ENCODE data around the gene HS3ST3A1. TPM values are rescaled to one million over a fixed set of nuclear protein-coding genes. Genes with fewer than 3 reads are reported as not detected.

Gene HS3ST3A1
- 10 to 100 TPM in 1 of 4 donors, 1 to 10 TPM in 3; 2.9 to 10.5 (median 5.0) TPM for total RNA-seq

DNA sequence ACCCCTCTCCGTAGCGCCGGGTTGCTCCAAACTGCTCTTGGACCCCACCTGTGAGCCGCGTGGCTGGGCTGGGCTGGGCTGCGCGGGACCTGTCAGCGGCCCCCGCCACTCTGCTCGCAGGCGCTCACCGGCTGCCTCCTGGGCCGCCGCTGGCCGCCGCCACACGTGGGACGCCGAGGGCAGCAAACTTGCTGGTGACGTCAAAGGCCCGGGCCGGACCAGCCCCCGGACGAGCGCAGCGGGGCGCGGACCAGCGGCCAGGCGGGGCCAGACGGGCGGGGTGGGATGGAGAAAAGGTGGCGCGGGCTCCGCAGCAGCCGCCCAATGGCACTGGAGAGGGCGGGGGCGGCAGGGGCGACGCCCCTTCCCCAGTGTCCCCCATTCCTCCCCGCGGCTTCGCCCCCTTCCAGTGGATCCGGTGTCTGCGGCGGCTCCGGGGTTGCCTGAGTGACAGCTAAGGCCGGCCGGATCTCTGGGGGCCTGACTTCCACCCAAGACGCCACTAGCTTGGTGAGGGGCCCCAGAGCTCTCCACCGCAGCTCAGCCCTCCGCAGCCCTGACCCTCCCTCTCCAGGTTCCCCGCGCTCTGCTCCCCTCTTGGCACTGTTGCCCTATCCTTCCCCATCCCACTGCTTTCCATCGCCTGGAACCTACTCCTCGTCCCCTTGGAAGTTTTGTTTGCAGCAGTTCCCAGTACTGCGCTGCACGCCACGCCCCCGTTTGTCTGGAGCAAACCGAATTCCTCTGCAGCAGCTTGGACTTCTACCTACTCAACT is at the start of gene HS3ST3A1:
Gene HS3ST3A1 (minus strand): TSS at position 154 of the 776 bp plus-strand sequence. CDS start 800 bp downstream, outside the sequence.
- H3K9me3 ChIP-seq: no peaks in the 10 kb centered on the region
- H3K4me1 ChIP-seq: peaks cover 25% of the 10 kb centered on the region
- peak in 1 of 2 donors; percentile 79 for DNase-seq (ENCODE audit: low spot score in 2 of 2)
- 3% methylated on average over 31 of the region's 61 CpGs for WGBS
- H3K36me3 ChIP-seq: no peaks in the 10 kb centered on the region
- H3K4me3 ChIP-seq: peak within 1 kb of the TSS; percentile 56
- H3K27ac ChIP-seq: no peak within 1 kb of the TSS
- no peak for TF ChIP-seq EP300 (IDR thresholded peaks at IDR 0.05)
- TF ChIP-seq, protein P1, sequence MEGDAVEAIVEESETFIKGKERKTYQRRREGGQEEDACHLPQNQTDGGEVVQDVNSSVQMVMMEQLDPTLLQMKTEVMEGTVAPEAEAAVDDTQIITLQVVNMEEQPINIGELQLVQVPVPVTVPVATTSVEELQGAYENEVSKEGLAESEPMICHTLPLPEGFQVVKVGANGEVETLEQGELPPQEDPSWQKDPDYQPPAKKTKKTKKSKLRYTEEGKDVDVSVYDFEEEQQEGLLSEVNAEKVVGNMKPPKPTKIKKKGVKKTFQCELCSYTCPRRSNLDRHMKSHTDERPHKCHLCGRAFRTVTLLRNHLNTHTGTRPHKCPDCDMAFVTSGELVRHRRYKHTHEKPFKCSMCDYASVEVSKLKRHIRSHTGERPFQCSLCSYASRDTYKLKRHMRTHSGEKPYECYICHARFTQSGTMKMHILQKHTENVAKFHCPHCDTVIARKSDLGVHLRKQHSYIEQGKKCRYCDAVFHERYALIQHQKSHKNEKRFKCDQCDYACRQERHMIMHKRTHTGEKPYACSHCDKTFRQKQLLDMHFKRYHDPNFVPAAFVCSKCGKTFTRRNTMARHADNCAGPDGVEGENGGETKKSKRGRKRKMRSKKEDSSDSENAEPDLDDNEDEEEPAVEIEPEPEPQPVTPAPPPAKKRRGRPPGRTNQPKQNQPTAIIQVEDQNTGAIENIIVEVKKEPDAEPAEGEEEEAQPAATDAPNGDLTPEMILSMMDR (IDR thresholded peaks at IDR 0.05): no peak
- no peak for TF ChIP-seq POLR2AphosphoS5 (IDR thresholded peaks at IDR 0.05)
- TF ChIP-seq POLR2A (IDR thresholded peaks at IDR 0.05): no peak
- H3K27me3 ChIP-seq: peaks cover 67% of the 10 kb centered on the region

- Histone ChIP-seq H3K27ac (no peak overlapping the region), H3K4me1 (no peaks in the 10 kb centered on the region), H3K4me3 (no peak overlapping the region), H3K27me3 (no peaks in the 10 kb centered on the region), H3K9me3 (no peaks in the 10 kb centered on the region), H3K36me3 (no peaks in the 10 kb centered on the region)
- DNase-seq (ENCODE audit: low spot score in 2 of 2): no peak
- 94% methylated on average over 4 of the region's 4 CpGs for WGBS
- TF ChIP-seq, protein P1 (IDR thresholded peaks at IDR 0.05): no peak
- TF ChIP-seq POLR2AphosphoS5 (IDR thresholded peaks at IDR 0.05): no peak
- no peak for TF ChIP-seq POLR2A (IDR thresholded peaks at IDR 0.05)
- TF ChIP-seq EP300 (IDR thresholded peaks at IDR 0.05): no peak
These were observed 48.5 kb upstream of the HS3ST3A1 start for GRCh38 chr17:13650096-13650675.

GRCh38 chr17:13647543-13648021 is 45.9 kb upstream of the HS3ST3A1 start:
- H3K27ac ChIP-seq: no peak overlapping the region

DNA sequence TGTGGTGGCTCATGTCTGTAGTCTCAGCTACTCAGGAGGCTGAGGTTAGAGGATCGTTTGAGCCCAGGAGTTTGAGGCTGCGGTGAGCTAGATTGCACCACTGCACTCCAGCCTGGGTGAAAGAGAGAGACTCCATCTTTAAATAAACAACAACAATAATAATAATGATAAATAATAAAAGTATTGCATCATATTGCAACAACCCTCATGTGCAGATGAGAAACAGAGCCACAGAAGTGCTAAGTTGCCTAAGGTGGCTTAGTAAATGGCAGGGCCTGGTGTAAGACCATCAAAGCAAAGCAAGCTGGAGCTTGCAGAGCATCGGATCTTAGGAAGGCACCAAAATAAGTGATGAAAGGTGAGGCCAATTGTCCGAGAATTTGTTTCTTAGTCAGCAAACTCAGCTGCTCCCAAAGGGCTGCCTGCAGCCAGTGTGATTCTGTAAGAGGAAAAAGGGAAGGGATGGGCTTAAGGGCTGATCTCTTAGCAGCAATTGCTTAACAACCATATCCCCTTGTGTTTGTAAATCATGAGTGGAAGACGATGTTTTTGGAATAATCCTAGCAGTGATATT is 45.3 kb upstream of the HS3ST3A1 start:
- Histone ChIP-seq H3K9me3 (no peaks in the 10 kb centered on the region), H3K27me3 (no peaks in the 10 kb centered on the region), H3K36me3 (no peaks in the 10 kb centered on the region), H3K4me3 (no peak overlapping the region), H3K4me1 (no peaks in the 10 kb centered on the region), H3K27ac (no peak overlapping the region)
- 58% methylated on average over 5 of the region's 5 CpGs for WGBS
- DNase-seq (ENCODE audit: low spot score in 2 of 2): no peak
- TF ChIP-seq, protein P1 (IDR thresholded peaks at IDR 0.05): no peak
- TF ChIP-seq EP300 (IDR thresholded peaks at IDR 0.05): no peak
- no peak for TF ChIP-seq POLR2A (IDR thresholded peaks at IDR 0.05)
- TF ChIP-seq POLR2AphosphoS5 (IDR thresholded peaks at IDR 0.05): no peak

More at GRCh38 chr17:13647543-13648021, 45.9 kb upstream of the HS3ST3A1 start:
- Histone ChIP-seq H3K4me1 (no peaks in the 10 kb centered on the region), H3K36me3 (no peaks in the 10 kb centered on the region), H3K9me3 (no peaks in the 10 kb centered on the region), H3K27me3 (no peaks in the 10 kb centered on the region), H3K4me3 (no peak overlapping the region)
- no peak for TF ChIP-seq POLR2AphosphoS5 (IDR thresholded peaks at IDR 0.05)
- TF ChIP-seq EP300 (IDR thresholded peaks at IDR 0.05): no peak
- no peak for TF ChIP-seq POLR2A (IDR thresholded peaks at IDR 0.05)
- TF ChIP-seq, protein P1 (IDR thresholded peaks at IDR 0.05): no peak
- WGBS: 37% methylated on average over 6 of the region's 6 CpGs
- no peak for DNase-seq (ENCODE audit: low spot score in 2 of 2)

DNA sequence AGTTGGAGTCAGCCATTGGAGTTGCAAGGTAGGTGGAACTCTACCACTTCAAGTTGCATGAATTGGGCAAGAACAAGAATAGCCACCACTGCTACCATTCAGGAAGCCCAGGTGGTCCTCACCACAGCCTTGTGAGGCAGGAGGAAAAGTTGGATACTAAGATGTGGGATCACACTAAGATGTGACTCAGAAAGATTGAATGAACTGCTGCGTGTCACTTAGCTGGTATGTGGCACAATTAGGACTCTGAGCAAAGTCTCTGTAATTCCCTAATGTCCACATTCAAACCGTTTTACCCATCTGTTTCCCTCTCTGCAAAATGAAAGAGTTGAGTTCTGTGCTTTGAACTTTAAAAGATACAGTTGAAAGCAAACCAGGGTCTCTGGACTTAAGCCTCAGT is 44.7 kb upstream of the HS3ST3A1 start:
- DNase-seq (ENCODE audit: low spot score in 2 of 2): no peak
- Histone ChIP-seq H3K27me3 (no peaks in the 10 kb centered on the region), H3K27ac (no peak overlapping the region), H3K4me3 (no peak overlapping the region), H3K9me3 (no peaks in the 10 kb centered on the region), H3K4me1 (no peaks in the 10 kb centered on the region), H3K36me3 (no peaks in the 10 kb centered on the region)
- TF ChIP-seq, protein P1 (IDR thresholded peaks at IDR 0.05): no peak
- no peak for TF ChIP-seq POLR2A (IDR thresholded peaks at IDR 0.05)
- no peak for TF ChIP-seq EP300 (IDR thresholded peaks at IDR 0.05)
- TF ChIP-seq POLR2AphosphoS5 (IDR thresholded peaks at IDR 0.05): no peak
- WGBS: 69% methylated on average over 2 of the region's 2 CpGs

Measured in suprapubic skin (tissue), 4 donors.